Activated T-helper 1 cell treated with Interleukin-2 at 50 U/mL for 16 hours (primary cell): ENCODE measurements around the gene NHP2.
"Not testable (repeated sequence)": the region's sequence is repeated elsewhere in the genome, so short reads cannot be mapped to it uniquely, and the experiment has no call there.

ENCODE experiments used
- DNase-seq: peaks from one replicate; pipeline ENCODE4 v3.0.0-alpha.2; 2020; ENCODE audit warnings: low read depth

NHP2 gene

DNA sequence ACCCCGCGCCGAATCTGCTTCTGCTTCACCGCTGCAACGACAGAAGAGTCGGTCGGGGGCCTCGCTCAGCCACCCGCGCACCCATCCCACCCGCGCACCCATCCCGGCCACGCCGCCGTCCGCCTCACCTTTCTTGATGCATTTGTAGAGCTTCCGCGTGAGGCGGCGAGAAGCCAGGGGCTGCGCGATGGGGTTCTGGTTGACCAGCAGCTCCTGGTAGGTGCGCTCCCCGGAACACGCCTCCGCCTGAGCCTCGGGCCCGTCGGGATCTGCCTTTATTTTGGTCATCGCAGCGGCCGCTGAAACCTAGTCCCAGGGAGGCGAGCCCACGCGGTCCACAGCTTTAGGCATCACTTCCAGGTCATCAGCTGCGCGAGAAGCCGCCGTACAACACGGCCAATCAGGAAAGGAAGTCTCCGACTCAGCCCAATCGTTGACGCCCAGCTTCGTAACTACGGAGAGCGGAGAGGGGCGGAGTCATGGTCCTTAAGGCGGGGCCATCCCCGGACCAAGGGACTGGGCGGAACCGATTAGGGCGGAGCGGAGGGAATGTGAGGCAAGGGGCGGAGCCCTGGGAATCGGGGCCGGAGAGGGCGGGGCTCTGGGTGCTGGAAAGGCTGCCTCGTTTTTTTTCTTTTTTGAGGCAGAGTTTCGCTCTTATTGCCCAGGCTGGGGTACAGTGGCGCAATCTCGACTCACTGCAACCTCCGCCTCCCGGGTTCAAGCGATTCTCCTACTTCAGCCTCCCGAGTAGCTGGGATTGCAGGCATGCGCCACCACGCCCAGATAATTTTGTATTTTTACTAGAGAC lies at the start of gene NHP2:
Gene NHP2, minus strand, starts transcription at position 356 of the 811 bp plus-strand sequence. Its CDS starts 68 bp downstream, at position 288.
- DNase-seq = peak; percentile 95

DNA sequence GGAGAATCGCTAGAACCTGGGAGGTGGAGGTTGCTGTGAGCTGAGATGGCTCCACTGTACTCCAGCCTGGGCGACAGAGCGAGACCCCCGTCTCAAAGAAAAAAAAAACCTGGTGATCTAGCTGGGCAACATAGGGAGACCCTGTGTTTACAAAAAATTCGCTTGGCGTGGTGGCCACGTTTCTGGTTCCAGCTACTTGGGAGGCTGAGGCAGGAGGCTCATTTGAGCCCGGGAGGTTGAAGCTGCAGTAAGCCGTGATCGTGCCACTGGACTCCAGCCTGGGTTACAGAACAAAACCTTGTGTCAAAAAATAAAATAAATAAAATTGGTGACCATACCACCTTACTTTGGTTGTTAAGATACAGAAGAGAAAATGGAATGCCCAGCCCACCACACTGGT lies 48.9 kb upstream of the NHP2 start:
- no peak for DNase-seq

- no peak for DNase-seq
These were observed 48.2 kb upstream of the NHP2 start for GRCh38 chr5:178201927-178202235.

DNA sequence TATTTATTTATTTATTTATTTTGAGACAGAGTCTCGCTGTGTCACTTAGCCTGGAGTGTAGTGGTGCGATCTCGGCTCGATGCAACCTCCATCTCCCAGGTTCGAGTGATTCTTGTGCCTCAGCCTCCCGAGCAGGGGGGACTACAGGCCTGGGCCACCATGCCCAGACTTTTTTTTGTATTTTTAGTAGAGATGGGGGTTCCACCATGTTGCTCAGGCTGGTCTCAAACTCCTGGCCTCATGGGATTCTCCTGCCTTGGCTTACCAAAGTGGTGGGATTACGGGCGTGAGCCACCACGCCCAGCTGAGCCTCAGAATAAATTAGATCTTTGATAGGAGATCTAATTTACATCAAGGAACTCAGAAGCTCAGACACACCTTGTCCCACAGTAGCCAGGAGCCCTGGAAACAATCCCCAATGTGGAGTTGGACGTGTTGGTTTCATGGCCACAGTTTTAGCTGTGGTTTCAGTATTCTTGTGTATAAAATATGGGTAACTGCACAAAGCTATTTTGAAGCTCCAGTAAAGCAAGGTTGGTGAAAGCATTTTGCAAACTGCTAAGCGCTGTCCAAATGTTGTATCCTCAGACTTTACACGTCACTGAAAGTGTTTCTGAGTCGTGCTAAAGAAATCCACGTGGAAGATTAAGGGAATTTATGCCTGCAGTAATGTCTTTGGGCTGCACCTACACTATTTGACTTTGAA lies 47.7 kb upstream of the NHP2 start:
- DNase-seq = no peak

GRCh38 chr5:178199581-178200434 lies 46.1 kb upstream of the NHP2 start:
- no peak for DNase-seq

DNA sequence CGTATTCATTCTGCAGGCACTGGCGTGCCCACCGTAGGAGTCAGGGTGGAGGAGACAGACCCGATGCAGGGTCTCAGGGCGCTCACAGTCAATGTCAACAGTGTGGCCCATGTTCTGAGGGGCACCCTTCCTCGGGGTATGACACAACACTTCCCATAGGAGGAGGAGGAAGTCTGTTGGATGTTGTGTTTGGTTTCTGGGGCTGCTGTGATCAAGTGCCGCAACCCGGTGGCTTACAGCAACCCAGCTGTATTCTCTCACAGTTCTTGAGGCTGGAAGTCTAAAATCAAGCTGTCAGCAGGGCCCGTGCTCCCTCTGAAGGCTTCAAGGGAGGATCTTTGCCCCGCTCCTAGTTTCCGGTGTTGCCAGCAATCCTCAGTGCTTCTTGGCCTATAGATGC lies 45.0 kb upstream of the NHP2 start:
- DNase-seq = no peak

GRCh38 chr5:178198151-178198550 lies 44.5 kb upstream of the NHP2 start:
- not testable (repeated sequence) for DNase-seq

GRCh38 chr5:178196986-178197385 lies 43.3 kb upstream of the NHP2 start:
- no peak for DNase-seq

- DNase-seq = no peak
These were observed 42.7 kb upstream of the NHP2 start for GRCh38 chr5:178196281-178196812.

GRCh38 chr5:178194026-178194425 lies 40.3 kb upstream of the NHP2 start:
- DNase-seq = no peak

GRCh38 chr5:178193251-178193809 lies 39.6 kb upstream of the NHP2 start:
- DNase-seq = no peak

DNA sequence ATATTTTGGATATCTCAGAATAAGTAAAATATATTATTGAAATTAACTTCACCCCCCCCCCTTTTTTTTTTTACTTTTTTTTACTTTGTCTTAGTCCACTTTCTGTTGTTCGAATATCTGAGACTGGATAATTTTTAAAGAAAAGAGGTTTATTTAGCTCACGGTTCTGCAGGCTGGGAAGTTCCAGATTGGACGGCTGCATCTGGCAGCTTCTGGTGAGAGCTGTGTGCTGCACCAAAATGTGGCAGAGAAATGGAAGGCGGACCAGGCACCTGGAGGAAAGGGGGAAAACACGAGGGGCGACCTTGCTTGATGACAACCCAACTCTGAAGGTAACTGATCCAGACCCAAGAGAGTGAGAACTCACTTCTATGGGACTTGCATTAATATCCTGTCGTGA lies 39.1 kb upstream of the NHP2 start:
- no peak for DNase-seq

DNA sequence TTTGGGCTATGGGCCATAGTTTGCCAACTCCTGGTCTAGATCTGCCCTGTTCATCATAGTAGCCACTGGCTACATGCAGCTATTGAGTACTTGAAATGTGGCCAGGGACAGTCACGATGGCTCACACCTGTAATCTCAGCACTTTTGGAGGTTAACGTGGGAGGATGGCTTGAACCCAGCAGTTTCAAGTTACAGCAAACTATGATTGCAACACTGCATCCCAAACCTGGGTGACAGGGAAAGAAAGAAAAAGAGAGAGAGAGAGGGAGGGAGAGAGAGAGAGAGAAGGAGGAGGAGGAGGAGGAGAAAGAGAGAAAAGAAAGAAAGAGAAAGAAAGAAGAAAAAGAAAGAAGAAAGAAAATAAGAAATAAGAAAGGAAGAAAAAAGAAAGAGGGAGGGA lies 38.6 kb upstream of the NHP2 start:
- DNase-seq = no peak

- DNase-seq = no peak
These were observed 38.0 kb upstream of the NHP2 start for GRCh38 chr5:178191661-178192060.

DNA sequence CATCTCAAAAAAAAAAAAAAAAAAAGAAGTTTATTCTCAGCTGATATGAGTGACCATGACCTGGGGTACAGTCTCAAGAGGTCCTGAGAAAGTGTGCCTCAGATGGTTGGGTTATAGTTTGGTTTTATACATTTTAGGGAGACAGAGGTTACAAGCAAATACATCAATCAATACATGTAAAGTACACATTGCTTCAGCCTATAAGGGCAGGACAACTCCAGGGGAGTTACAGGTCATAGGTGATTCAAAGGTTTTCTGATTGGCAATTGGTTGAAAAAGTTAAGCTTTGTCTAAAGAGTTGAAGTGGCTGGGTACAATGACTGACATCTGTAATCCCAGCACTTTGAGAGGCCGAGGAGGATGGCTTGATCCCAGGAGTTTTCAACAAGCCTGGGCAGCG lies 35.7 kb upstream of the NHP2 start:
- DNase-seq = no peak

DNA sequence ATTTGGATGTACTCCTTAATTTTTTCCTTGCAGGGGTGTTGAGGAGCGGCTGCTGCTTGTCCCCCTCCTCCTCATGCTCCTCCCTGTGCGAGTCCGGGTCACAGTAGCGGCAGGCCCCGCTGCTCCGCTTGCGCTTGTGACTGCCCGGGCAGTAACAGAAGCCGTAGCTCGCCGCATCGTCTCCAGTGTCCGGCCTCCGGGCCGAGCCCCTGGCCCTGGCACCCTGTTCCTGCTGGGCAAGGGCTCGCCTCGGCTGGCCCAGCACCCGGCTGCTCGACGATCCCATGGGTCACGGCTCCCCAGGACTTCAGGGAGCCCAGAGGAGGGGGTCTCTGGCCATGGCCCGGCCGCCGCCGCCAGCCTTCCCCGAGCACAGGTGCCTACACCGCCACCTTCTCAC lies 33.3 kb upstream of the NHP2 start, which contains the start of gene GMCL2:
Gene GMCL2, minus strand, starts transcription at position 358 of the 400 bp plus-strand sequence. Its CDS starts 72 bp downstream, at position 286.
- no peak for DNase-seq

- no peak for DNase-seq
These were observed 32.7 kb upstream of the NHP2 start for GRCh38 chr5:178186427-178186826.

- no peak for DNase-seq
These were observed 28.6 kb upstream of the NHP2 start for GRCh38 chr5:178182158-178182876.

GRCh38 chr5:178180141-178180863 lies 26.6 kb upstream of the NHP2 start:
- DNase-seq = no peak

DNA sequence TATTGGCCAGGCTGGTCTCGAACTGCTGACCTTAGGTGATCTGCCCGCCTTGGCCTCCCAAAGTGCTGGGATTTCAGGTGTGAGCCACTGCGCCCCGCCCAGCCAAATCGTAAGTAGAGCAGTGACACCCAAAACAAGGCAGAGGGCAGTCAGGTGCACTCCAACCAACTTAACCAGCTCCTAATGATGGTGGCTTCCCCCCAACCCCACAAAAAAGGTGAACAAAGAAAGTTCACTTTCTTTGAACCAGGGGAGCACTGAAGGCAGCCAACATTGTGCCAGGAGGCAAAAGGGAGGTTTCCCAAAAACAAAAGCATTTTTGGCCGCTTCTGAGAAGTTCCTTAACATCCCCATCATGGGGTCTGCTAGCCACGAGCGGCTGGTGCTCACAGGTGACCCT lies 23.9 kb upstream of the NHP2 start:
- no peak for DNase-seq

DNA sequence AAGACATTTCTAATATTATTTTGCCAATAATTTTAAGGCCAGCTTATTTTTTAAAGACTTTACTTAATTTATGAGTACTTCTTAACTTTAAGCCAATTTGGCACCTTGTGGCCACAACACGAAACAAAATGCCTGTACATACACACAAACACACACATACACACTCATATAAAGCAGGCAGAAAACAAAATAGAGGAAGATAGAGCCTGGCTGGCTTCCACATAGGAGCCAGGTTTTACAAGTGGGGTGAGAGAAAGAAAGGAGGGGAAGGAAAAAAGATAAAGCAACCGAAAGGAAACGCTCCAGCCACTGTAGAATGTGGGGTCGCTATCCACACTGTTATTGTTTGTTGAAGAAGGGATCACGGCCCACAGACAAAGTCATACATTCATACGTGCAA lies 23.1 kb upstream of the NHP2 start:
- DNase-seq = no peak
